Adrenal gland (tissue), 12 donors: ENCODE measurements around the gene DUSP2. TPM values are rescaled to one million over a fixed set of nuclear protein-coding genes. Genes with fewer than 3 reads are reported as not detected.

Experiments used
- DNase-seq, 7 donors: peaks; one replicate each; pipeline ENCODE4 v3.0.0-alpha.2; 2019 to 2020
- H3K27ac ChIP-seq, 5 donors: fragments of 200-600 bp; sonication (generic) in 4 of 5; 1 replicate in 3 of 5; 2 replicates in 2 of 5; pipeline versions ENCODE4 v1.5.1 to v1.8.0; 2016 to 2020; ENCODE audit warnings: mild to moderate bottlenecking in 1 of 5
- H3K27me3 ChIP-seq: fragments of 200-600 bp; 2 replicates; pipeline ENCODE4 v1.8.0; 2021
- H3K36me3 ChIP-seq, 2 donors: fragments of 200-600 bp; replicated peaks in 1 of 2; 1 replicate in 1 of 2; 2 replicates in 1 of 2; pipeline versions ENCODE4 v1.5.1 to v1.8.0; 2018 to 2022
- H3K4me1 ChIP-seq, 2 donors: fragments of 200-600 bp; replicated peaks in 1 of 2; 1 replicate in 1 of 2; 2 replicates in 1 of 2; pipeline versions ENCODE4 v1.5.1 to v1.8.0; 2018 to 2021
- H3K4me3 ChIP-seq, 4 donors: fragments of 200-600 bp; sonication (generic) in 3 of 4; one replicate each; pipeline ENCODE4 v1.5.1; 2016 to 2018
- H3K9me3 ChIP-seq, 3 donors: fragments of 200-600 bp; sonication (generic) in 1 of 3; replicated peaks in 1 of 3; 1 replicate in 2 of 3; 2 replicates in 1 of 3; pipeline versions ENCODE4 v1.5.1 to v1.8.0; 2016 to 2021
- CTCF ChIP-seq, 6 experiments: fragments of 450-650 bp in 4 of 6; fragments of 200-600 bp in 2 of 6; sonication (generic) in 1 of 6; IDR thresholded peaks; 1 replicate in 5 of 6; 2 replicates in 1 of 6; pipeline versions ENCODE4 v1.5.1 to v1.8.0; 2016 to 2021; ENCODE audit warnings: antibody characterized with exemption in 6 of 6, mild to moderate bottlenecking in 2 of 6, moderate library complexity in 1 of 6
- POLR2A ChIP-seq, 2 donors: fragments of 450-650 bp; IDR thresholded peaks; one replicate each; pipeline ENCODE4 v1.6.1; 2017; ENCODE audit warnings: antibody characterized with exemption in 2 of 2, mild to moderate bottlenecking in 2 of 2, moderate library complexity in 1 of 2
- WGBS, 4 donors: extraction: QIAGEN DNeasy Blood & Tissue Kit in 2 of 4; methylation state at CpG; one replicate each; pipeline versions ENCODE4 v1.1.5 to v1.1.7; 2013 to 2017; 5-methylcytosine and 5-hydroxymethylcytosine counted together
- intact Hi-C, 2 donors: fragments of 100-400 bp; cut with DNase I; formaldehyde crosslinking; loops; one replicate each; pipeline versions ENCODE4 v1.14.1 to v1.15.0; 2022 to 2023
- polyA plus RNA-seq, 3 donors: library from polyadenylated mRNA; stranded (reverse); fragments of 200-250 nt in 2 of 3; fragments of 350-450 nt in 1 of 3; fragmentation: Illumina TruSeq in 1 of 3; extraction: RNeasy Lipid Tissue Mini Kit (QIAGEN cat#74804) in 1 of 3; gene quantifications; one replicate each; pipeline ENCODE4 v1.2.3, GENCODE V29; 2013 to 2014
- total RNA-seq, 9 donors: library from RNA; depleted of rRNA in 4 of 9; stranded (reverse); fragments of >200 nt in 4 of 9; fragments of 120-200 nt in 1 of 9; fragmentation: NEBNext Ultra II Directional in 1 of 9; extraction: Animal tissue kit (Norgen Biotek cat#: 25700) in 1 of 9; gene quantifications; one replicate each; pipeline versions ENCODE4 v1.1.0 to v1.2.4, GENCODE V29; 2013 to 2023
- donor health status: healthy with polysubstance abuse.
- donor health status: Bipolar disorder and iron deficiency.
- donor health status: DM: yes; HTN: yes; CAD: no.
- donor health status: DM: no; HTN: no; CAD: no.
- donor health status: DM: no; HTN: no; CAD: no.
- donor health status: DM: yes; HTN: yes; CAD: no.

The DUSP2 gene
- total and polyA plus RNA-seq, 12 donors: 0.48 to 4.7 (median 1.9) TPM

- intact Hi-C loops: loop anchor here (5.0 to 10.0 kb wide), 2 partner anchors 40 to 377 kb away; no protein-coding TSS in a partner anchor
- no peaks in the 10 kb centered on the region for H3K36me3 ChIP-seq
- H3K27me3 ChIP-seq: no peaks in the 10 kb centered on the region
- H3K27ac ChIP-seq: no peak overlapping the region
- no peak for TF ChIP-seq CTCF (IDR thresholded peaks at IDR 0.05)
- TF ChIP-seq POLR2A (IDR thresholded peaks at IDR 0.05): no peak
- no peak overlapping the region for H3K4me3 ChIP-seq
- DNase-seq: no peak
- no peaks in the 10 kb centered on the region for H3K4me1 ChIP-seq
- WGBS, 4 donors: 67 to 77% (median 72%) methylated on average over 10 to 15 of the region's 15 CpGs
- no peaks in the 10 kb centered on the region for H3K9me3 ChIP-seq
Observed at GRCh38 chr2:96137321-96138178, 7.7 kb downstream of the DUSP2 start.

- TF ChIP-seq POLR2A (IDR thresholded peaks at IDR 0.05) (no peak), CTCF (IDR thresholded peaks at IDR 0.05) (no peak)
- Histone ChIP-seq H3K36me3 (no peaks in the 10 kb centered on the region), H3K27ac (no peak overlapping the region), H3K27me3 (no peaks in the 10 kb centered on the region), H3K4me3 (no peak overlapping the region), H3K9me3 (no peaks in the 10 kb centered on the region), H3K4me1 (no peaks in the 10 kb centered on the region)
- WGBS, 4 donors: 79 to 89% (median 80%) methylated on average over 3 to 8 of the region's 8 CpGs
- intact Hi-C loops: loop anchor here (5.0 to 10.0 kb wide), 2 partner anchors 41 to 379 kb away; no protein-coding TSS in a partner anchor
- DNase-seq: no peak
Observed at GRCh38 chr2:96136129-96136720, 9.0 kb downstream of the DUSP2 start.

- 77 to 88% (median 85%) methylated on average over 3 to 5 of the region's 5 CpGs for WGBS, 4 donors
- Histone ChIP-seq H3K4me3 (no peak overlapping the region), H3K27me3 (no peaks in the 10 kb centered on the region), H3K27ac (no peak overlapping the region), H3K9me3 (no peaks in the 10 kb centered on the region), H3K4me1 (no peaks in the 10 kb centered on the region), H3K36me3 (no peaks in the 10 kb centered on the region)
- intact Hi-C loops: loop anchor here (5.0 to 10.0 kb wide), 2 partner anchors 42 to 379 kb away; no protein-coding TSS in a partner anchor
- no peak for TF ChIP-seq CTCF (IDR thresholded peaks at IDR 0.05)
- TF ChIP-seq POLR2A (IDR thresholded peaks at IDR 0.05): no peak
- no peak for DNase-seq
Observed at GRCh38 chr2:96135621-96136020, 9.6 kb downstream of the DUSP2 start.

- no peaks in the 10 kb centered on the region for H3K36me3 ChIP-seq
- WGBS, 4 donors: 37 to 91% (median 80%) methylated on average over 3 to 9 of the region's 9 CpGs
Observed at GRCh38 chr2:96135171-96135570, 10.1 kb downstream of the DUSP2 start.

More at GRCh38 chr2:96135171-96135570, 10.1 kb downstream of the DUSP2 start:
- Histone ChIP-seq H3K9me3 (no peaks in the 10 kb centered on the region), H3K27me3 (no peaks in the 10 kb centered on the region), H3K4me3 (no peak overlapping the region), H3K27ac (no peak overlapping the region), H3K4me1 (no peaks in the 10 kb centered on the region)
- DNase-seq: no peak
- TF ChIP-seq CTCF (IDR thresholded peaks at IDR 0.05): no peak
- TF ChIP-seq POLR2A (IDR thresholded peaks at IDR 0.05): no peak
- intact Hi-C loops: loop anchor here (5.0 to 10.0 kb wide), 2 partner anchors 42 to 380 kb away; no protein-coding TSS in a partner anchor
